NCI-H1417 treated with DMSO at 0.1 percent for 48 hours (cell line): ENCODE data around the gene AQR.

Source experiments
- DNase-seq: peaks from one replicate; lab custom pipeline; 2025; lab: John Stamatoyannopoulos, UW

Gene AQR

GRCh38 chr15:34879107-34879506 is 90.4 kb downstream of the AQR start:
- no peak for DNase-seq

GRCh38 chr15:34876640-34877039 is 92.9 kb downstream of the AQR start:
- no peak for DNase-seq

GRCh38 chr15:34869110-34869509 is 100.4 kb downstream of the AQR start:
- DNase-seq: no peak

DNA sequence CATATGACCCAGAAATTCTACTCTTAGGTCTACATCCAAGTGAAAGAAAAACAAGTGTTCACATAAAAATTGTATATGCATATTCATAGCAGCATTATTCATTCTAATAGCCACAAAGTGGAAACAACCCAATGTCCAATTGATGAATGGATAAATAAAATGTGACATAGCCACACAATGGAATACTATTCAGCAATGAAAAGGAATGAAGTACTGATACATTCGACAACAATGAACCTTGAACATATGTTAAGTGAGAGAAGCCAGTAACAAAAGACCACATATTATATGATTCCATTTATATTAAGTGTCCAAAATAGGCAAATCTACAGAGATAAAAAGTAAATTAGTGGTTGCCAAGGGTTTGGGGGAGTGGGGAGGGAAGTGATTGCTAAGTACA is 104.0 kb downstream of the AQR start:
- DNase-seq: no peak

- no peak for DNase-seq
Measured at GRCh38 chr15:34861214-34861613, 108.3 kb downstream of the AQR start.

- DNase-seq: no peak
Measured at GRCh38 chr15:34855893-34856292, 113.6 kb downstream of the AQR start.

DNA sequence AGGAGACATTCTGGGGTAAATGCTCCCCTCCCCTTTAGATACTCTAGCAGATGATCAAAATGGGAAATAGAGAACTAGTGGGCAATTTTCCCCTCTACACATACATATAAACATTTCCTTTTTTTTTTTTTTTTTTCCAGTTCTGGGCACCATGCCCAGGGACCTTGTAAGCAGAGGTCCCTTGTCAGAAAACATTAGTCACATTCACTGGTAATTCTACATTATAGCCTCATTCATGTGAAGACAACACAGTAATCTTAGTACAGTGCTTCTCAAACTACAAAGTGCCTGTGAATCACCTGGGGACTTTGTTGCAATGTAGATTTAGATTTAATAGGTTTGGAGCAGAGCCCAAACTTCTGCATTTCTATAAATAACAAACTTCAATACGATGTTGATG is 114.1 kb downstream of the AQR start:
- no peak for DNase-seq

DNA sequence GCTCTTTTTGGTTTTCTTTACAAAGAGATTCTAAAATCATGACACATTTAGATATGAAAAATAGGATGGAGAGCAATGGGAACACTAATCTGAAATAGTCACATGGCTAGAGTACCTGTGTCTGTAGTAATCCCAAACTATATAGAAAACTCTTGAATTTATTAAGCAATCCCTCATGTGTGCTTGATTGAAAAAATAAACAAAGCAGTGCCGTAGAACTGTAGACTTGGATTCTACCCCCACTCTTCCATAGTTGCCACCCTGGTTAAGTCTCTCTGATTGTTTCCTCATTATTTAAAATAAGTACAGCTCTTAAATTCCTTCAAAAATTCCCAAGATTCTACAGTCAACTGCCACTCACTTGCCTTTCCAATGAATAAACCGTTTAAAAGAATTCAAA is 115.3 kb downstream of the AQR start:
- no peak for DNase-seq

DNA sequence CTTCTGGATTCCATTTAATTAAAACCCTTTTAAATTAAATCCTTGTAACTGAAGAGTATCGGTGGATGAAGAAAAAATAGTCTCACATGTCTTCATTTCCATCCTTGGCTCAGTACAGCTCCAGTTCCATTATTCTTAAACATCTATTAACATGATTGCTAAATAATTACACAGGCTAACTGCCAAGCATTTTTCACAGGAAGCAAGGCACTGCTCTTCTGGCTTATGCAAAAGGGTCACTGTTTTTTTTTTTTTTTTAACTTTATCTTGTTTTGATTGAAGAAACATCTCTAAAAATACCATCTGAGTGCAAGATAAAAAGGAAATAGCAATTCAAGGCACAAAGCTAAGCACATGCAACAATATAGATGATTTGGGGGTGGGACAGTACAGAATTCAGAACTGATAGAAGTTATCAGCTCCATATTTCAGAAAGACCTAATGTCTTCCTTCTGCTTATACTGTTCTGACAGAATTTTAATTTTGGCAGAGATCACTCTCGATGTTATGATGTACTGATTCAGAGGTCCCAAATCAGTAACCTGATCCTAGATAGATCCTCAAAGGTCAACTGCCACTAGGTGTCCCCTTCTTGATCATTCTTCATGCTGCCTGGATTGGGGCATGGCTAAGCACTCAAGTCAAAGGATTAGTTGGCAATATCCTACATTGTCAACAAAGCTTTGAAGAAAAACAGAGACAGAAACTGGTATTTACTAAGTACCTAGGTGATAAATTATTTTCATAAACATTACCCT is 116.4 kb downstream of the AQR start:
- no peak for DNase-seq

DNA sequence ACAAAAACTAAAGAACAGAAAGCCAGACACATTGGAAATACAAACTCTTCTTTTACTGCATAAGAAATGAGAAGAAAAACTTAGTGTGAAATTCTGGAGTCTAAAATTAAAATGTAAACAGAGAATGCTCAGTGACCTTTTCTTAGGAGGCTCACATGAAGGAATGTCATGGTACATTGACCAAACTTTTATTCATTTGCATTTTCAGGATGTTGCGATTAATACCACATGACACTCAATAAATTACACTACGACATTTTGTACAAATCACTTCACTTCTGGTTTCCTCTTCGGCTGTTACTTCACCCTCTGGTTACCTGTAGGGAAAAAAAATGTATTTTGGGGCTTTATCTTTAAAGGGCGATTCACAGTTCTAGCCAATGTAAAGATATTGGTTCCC is 117.8 kb downstream of the AQR start:
- DNase-seq: no peak

DNA sequence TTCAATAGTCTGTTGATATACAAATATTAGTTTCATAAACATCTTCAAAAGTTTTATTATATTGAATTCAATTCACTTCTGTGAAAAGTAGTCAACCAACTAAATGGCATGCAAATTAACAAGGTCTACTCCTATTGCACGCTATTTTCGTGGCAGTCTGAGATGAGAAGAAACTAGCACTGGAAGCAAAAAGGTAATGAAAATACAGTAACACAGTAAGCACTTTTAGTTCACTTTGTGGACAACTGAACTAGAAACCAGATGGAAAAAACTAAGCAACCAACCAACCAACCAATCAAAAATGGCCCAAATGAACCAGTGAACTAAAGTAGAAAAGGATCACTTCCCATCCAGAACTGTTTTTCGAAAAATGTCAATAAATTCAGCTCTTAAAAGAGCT is 118.5 kb downstream of the AQR start:
- no peak for DNase-seq

GRCh38 chr15:34850121-34850520 is 119.4 kb downstream of the AQR start:
- DNase-seq: no peak

DNA sequence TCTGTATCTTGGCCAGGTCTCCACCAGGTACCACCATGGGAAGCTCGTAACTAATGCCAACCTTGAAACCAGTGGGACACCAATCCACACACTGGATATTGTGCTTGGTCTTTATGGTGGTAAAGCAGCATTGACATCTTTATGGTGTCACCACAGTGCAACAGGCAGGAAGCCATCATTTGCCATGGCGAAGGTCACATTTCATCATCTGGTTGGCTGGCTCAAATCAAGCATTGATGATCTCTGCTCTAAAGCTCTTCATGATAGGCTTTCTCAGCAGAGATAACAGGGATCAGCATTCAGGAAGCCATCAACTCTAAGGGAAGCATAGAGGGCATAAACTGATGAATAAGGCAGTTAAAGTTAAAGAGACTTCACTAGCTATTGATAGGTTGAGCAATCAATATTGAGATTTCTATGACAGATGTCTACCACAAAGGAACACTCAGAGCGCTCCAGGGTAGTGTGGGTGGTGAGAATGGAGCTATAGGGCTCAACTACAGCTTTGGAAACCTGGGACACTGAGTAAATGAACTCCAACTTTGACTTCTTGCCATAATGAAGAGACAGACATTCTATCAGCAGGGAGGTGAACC is 120.1 kb downstream of the AQR start:
- DNase-seq: no peak

DNA sequence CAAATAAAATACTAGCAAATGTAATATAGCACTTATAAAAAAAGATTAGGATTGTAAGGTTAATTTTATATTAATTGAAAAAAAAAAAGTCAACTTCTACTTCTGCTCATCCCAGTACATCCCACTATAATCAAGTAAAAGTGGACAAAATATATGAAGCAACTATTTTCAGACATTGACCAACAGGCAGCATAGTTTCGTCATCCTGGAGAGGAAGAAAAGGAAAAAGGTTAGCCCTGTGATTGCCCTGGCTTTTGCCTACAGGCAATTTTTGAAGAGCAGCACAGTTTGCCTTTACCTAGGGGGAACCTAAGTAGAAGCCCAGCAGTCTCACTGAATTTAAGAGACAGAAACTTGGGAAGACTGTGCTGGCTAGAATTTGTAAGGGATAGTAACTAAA is 121.9 kb downstream of the AQR start:
- no peak for DNase-seq

DNA sequence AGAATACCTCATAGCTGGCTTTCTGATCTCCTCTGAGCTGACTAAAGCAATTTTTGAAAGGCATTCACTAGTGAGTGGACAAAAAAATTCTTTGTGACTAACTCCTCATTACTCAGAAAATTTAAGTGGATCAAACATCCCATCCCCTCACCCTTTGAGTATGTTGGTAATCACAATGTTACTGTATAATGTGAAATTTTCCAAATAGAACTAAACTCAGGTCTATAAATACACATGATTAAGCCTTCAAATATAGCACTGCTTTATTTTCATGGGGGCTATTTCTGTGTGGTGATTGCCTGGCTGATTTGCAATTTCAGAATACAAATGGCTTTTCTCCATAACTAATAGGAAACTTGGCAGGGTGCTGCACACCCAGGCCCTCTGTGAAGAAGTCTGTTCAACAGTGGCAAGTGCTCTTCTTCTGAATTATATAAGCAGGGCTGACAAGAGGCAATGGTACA is 128.2 kb downstream of the AQR start:
- no peak for DNase-seq

DNA sequence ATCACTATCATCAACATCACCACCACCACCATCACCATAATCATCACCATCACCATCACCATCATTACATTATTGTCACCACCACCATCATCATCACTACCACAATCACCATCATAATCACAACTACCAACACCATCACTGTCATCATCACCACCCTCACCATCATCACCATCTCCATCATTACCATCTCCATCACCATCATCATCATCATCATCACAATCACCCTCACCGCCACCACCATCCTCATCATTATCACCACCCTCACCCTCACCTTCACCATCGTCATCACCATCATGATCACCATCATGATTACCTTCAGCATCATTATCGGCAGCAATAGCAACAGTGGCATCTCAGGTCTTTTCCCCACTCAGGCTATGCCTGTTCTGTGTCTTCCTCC is 131.3 kb downstream of the AQR start:
- no peak for DNase-seq

DNA sequence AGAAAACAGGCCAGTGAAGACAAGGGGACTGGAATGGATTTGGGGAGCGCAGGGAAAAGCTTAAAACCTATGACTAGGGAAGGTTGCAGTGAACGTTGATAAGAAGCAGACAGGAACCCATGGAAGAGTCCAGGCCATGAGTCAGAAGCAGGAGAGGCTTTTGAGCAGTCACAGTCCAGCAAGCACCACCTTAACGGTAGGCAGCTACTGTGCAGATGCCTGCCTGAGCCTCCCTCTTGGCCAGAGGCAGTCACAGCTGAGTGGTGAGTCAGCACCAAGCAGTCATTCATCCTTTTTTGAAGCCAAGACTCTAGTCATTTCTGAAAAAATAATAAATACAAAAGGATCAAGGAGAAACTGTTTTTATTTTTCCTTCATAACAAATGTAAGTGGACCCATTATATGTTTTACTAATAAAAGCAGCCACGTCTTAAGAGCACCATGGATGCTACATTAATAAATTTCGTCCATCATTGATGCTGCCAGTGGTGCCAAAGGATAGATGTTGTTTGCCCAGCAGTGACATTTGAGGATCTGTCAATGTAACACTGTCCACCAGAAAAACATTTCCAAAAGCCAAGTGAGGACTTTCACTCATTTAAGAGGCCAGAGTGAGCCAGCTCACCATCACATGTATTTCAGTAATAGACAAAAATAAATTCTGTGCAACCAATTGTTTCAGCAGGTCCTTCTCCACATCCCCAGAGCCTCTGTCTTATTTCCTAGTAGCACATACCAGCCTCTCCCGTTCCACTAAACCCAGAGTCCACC is 132.1 kb downstream of the AQR start:
- no peak for DNase-seq

- no peak for DNase-seq
Measured at GRCh38 chr15:34828145-34828911, 141.2 kb downstream of the AQR start.

DNA sequence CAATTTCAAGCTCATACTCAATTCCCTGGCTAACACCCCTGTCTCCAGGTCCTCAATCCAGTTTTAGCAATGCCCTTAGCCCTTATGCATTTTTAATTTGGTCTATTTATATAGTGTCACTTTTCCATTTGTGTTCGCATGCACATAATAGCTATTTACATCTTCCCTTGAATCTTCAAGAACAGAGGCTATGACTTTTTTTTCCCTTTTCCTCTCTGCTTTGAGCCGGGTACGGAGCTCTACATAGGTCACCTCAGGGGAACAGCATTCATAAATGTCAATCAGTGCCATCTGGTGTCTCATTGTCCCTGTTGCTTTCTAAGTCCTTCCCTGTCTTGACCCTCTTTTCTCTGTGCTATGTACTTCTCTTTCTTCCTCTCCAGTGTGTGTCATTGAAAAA is 147.7 kb downstream of the AQR start:
- no peak for DNase-seq

DNA sequence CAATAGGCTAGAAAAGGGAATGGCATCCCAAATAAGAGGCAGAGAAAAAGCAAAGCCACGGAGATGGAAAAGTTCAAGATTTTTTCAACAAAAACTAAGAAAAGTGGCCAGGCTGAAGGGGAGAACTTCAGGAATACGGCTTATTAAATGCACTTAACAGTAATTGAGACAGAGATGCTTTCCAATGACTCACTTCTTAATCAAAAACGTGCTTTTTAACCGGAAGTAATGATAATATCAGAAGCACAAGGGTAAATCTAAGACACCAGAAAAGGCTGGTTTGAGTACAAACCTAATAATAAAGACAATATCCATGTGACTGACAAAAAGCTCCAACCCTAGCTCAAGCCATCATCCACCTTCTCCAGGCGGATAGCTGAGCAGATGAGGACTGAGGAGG is 149.4 kb downstream of the AQR start:
- DNase-seq: no peak

DNA sequence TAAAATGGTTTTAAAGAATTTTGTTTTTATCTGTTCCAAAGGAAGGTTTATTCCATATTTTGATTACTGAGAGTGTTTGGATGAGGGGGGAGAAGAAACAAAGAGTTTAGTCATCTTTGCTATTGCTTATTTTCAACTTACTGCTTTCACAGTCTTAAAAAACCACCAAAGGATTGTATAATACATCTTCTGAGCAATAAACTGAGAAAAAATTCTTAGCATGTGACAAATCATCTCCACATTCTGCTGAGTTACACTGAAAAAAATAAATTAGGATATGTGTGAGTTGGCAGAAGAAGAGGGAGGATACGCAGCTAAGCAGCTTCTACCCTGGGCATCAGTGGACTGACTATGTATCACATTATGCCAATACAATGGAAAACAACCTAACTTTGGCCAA is 151.0 kb downstream of the AQR start:
- no peak for DNase-seq

GRCh38 chr15:34815836-34816235 is 153.7 kb downstream of the AQR start:
- DNase-seq: no peak
